Occipital lobe (tissue), 2 donors: ENCODE results near the gene NEIL3. TPM values are rescaled to one million over a fixed set of nuclear protein-coding genes. Genes with fewer than 3 reads are reported as not detected.

ENCODE experiments used
- DNase-seq: peaks from one replicate; lab custom pipeline; 2025; lab: John Stamatoyannopoulos, UW
- total RNA-seq: library from RNA; depleted of rRNA; stranded (reverse); fragments of >200 nt; gene quantifications from one replicate; pipeline ENCODE4 v1.2.3, GENCODE V29; 2014

NEIL3 gene
- total RNA-seq, 1 donor from 2014 or later, result 3.7 TPM

DNA sequence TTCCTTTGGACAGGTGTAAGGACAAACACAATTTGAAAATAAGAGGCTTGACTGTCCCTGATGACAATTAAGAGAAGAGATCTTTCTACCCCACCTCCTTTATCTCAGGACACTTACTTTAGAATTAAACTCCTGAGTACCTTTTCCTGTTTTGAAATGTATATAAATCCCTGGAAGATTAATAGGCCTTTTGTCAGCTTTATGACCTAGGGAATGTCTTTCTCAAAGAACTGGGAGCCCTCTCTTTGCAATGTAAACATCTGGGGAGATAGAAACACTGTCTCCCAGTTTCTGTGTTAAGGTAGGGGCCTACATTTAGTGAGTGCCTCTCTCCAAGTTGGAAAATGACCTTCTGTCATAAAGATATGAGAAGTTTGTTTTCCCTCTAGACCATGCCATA lies 100.9 kb downstream of the NEIL3 start:
- no peak for DNase-seq

DNA sequence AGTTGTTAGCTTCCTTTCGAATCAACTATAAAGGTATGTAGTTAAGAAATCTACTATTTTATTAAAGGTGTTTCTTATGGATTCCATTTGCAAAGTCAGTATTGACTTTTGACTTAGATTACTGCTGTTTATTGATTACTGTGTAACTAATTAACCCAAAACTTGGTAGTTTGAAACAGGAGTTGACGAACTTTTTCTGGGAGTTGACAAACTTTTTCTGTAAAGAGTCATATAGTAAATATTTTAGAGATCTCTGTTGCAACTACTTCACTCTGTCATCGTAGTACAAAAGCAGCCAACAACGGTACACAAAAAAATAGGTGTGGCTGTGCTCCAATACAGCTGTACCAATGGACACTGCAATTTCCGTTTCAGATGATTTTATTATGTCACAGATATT lies 102.3 kb downstream of the NEIL3 start:
- no peak for DNase-seq

Other genes with a start within 250 kb of the NEIL3 start
- gene AGA, start 132.6 kb downstream of the NEIL3 start, total RNA-seq, result 11.7 TPM